Neural progenitor cell (in vitro differentiated cells): Measurements from ENCODE around the gene UPK2. TPM values are rescaled to one million over a fixed set of nuclear protein-coding genes. Genes with fewer than 3 reads are reported as not detected.
A peak's percentile ranks its signal among the peaks of the same experiment; 100 is the strongest.

Experiments
- DNase-seq: peaks from one replicate; pipeline ENCODE4 v3.0.0-alpha.2; 2016; ENCODE audit warnings: low spot score
- H2AFZ ChIP-seq: fragments of 200-600 bp; sonication (generic); replicated peaks from 2 replicates; pipeline ENCODE4 v1.6.1; 2016; ENCODE audit warnings: antibody characterized with exemption
- H3F3A ChIP-seq: fragments of 200-600 bp; sonication (generic); 2 replicates; pipeline ENCODE4 v1.6.1; 2016; ENCODE audit warnings: antibody characterized with exemption, low read depth
- H3K27ac ChIP-seq: fragments of 200-600 bp; sonication (generic); 2 replicates; pipeline ENCODE4 v1.5.1; 2016; ENCODE audit warnings: mild to moderate bottlenecking
- H3K27me3 ChIP-seq: fragments of 200-600 bp; sonication (generic); 2 replicates; pipeline ENCODE4 v1.6.1; 2016; ENCODE audit warnings: mild to moderate bottlenecking, moderate library complexity
- H3K36me3 ChIP-seq: fragments of 200-600 bp; sonication (generic); 2 replicates; pipeline ENCODE4 v1.5.1; 2016
- H3K4me1 ChIP-seq: fragments of 200-600 bp; sonication (generic); 2 replicates; pipeline ENCODE4 v1.6.1; 2016; ENCODE audit warnings: mixed run types
- H3K4me2 ChIP-seq: fragments of 200-600 bp; sonication (generic); 2 replicates; pipeline ENCODE4 v1.6.1; 2016
- H3K4me3 ChIP-seq: fragments of 200-600 bp; sonication (generic); 2 replicates; pipeline ENCODE4 v1.5.1; 2016
- H3K79me2 ChIP-seq: fragments of 200-600 bp; sonication (generic); 2 replicates; pipeline ENCODE4 v1.6.1; 2016; ENCODE audit warnings: low read depth
- H3K9ac ChIP-seq: fragments of 200-600 bp; sonication (generic); 2 replicates; pipeline ENCODE4 v1.6.1; 2016
- H3K9me3 ChIP-seq: fragments of 200-600 bp; sonication (generic); 2 replicates; pipeline ENCODE4 v1.5.1; 2016; ENCODE audit warnings: low read depth
- H4K20me1 ChIP-seq: fragments of 200-600 bp; sonication (generic); 2 replicates; pipeline ENCODE4 v1.6.1; 2016; ENCODE audit warnings: low read depth
- H3K27ac Mint-ChIP-seq: 3 replicates; pipeline ENCODE4 v1.8.0; 2021; ENCODE audit warnings: mixed read lengths
- H3K27me3 Mint-ChIP-seq: 2 replicates; pipeline ENCODE4 v1.8.0; 2022; ENCODE audit warnings: low read depth, mild to moderate bottlenecking, inconsistent platforms, moderate library complexity, mixed read lengths; ENCODE audit not compliant: insufficient read depth
- H3K36me3 Mint-ChIP-seq: 3 replicates; pipeline ENCODE4 v1.8.0; 2021; ENCODE audit warnings: mixed read lengths
- H3K4me1 Mint-ChIP-seq: 3 replicates; pipeline ENCODE4 v1.8.0; 2021; ENCODE audit warnings: mixed read lengths
- H3K4me3 Mint-ChIP-seq: 3 replicates; pipeline ENCODE4 v1.8.0; 2021; ENCODE audit warnings: mild to moderate bottlenecking, moderate library complexity, mixed read lengths
- H3K9me3 Mint-ChIP-seq: 3 replicates; pipeline ENCODE4 v1.8.0; 2020; ENCODE audit warnings: mixed read lengths
- EZH2 ChIP-seq: fragments of 200-600 bp; sonication (generic); IDR thresholded peaks from 2 replicates; pipeline ENCODE4 v1.6.1; 2017; ENCODE audit warnings: antibody characterized with exemption, mild to moderate bottlenecking, moderate library complexity
- EZH2phosphoT487 ChIP-seq: fragments of 200-600 bp; sonication (generic); IDR thresholded peaks from 2 replicates; pipeline ENCODE4 v1.6.1; 2017; ENCODE audit warnings: antibody characterized with exemption
- total RNA-seq: library from RNA; depleted of rRNA; stranded (reverse); fragments of >200 nt; gene quantifications from 2 replicates; pipeline ENCODE4 v1.2.3, GENCODE V29; 2015; ENCODE audit warnings: low replicate concordance
- TF ChIP-seq, protein P1 (sequence below): fragments of 200-600 bp; sonication (generic); IDR thresholded peaks from 2 replicates; pipeline ENCODE4 v1.5.1; 2017; ENCODE audit warnings: antibody characterized with exemption, mild to moderate bottlenecking

UPK2 gene
- total RNA-seq, 1 donor from 2014 or later: not detected

GRCh38 chr11:118923721-118924587, 32.1 kb upstream of the UPK2 start:
- no peak overlapping the region for H3K27ac ChIP-seq

GRCh38 chr11:118924591-118925585, 31.2 kb upstream of the UPK2 start:
- H3K36me3 ChIP-seq: no peaks in the 10 kb centered on the region
- H3K4me1 ChIP-seq: peaks cover 56% of the 10 kb centered on the region
- no peak overlapping the region for H3K27ac ChIP-seq
- no peaks in the 10 kb centered on the region for H3K27me3 ChIP-seq
- peaks cover 51% of the 10 kb centered on the region for H4K20me1 ChIP-seq
- Mint-ChIP-seq H3K27ac (peak overlapping the region; percentile 28), H3K36me3 (no peaks in the 10 kb centered on the region), H3K4me1 (peaks cover 61% of the 10 kb centered on the region), H3K4me3 (peak overlapping the region; percentile 94), H3K9me3 (no peaks in the 10 kb centered on the region), H3K27me3 (peaks cover 14% of the 10 kb centered on the region)
- no peak overlapping the region for H2AFZ ChIP-seq
- H3K79me2 ChIP-seq: peaks cover 56% of the 10 kb centered on the region
- H3K9ac ChIP-seq: peak overlapping the region; percentile 34
- H3K9me3 ChIP-seq: no peaks in the 10 kb centered on the region
- H3K4me2 ChIP-seq: peak overlapping the region; percentile 99
- peaks cover 48% of the 10 kb centered on the region for H3F3A ChIP-seq
- peak; percentile 81 for DNase-seq
- no peak for TF ChIP-seq EZH2
- TF ChIP-seq, protein P1, sequence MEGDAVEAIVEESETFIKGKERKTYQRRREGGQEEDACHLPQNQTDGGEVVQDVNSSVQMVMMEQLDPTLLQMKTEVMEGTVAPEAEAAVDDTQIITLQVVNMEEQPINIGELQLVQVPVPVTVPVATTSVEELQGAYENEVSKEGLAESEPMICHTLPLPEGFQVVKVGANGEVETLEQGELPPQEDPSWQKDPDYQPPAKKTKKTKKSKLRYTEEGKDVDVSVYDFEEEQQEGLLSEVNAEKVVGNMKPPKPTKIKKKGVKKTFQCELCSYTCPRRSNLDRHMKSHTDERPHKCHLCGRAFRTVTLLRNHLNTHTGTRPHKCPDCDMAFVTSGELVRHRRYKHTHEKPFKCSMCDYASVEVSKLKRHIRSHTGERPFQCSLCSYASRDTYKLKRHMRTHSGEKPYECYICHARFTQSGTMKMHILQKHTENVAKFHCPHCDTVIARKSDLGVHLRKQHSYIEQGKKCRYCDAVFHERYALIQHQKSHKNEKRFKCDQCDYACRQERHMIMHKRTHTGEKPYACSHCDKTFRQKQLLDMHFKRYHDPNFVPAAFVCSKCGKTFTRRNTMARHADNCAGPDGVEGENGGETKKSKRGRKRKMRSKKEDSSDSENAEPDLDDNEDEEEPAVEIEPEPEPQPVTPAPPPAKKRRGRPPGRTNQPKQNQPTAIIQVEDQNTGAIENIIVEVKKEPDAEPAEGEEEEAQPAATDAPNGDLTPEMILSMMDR: no peak
- TF ChIP-seq EZH2phosphoT487: no peak
- H3K4me3 ChIP-seq: peak overlapping the region; percentile 98

More at GRCh38 chr11:118923721-118924587, 32.1 kb upstream of the UPK2 start:
- Histone ChIP-seq H3K9me3 (no peaks in the 10 kb centered on the region), H3K79me2 (peaks cover 65% of the 10 kb centered on the region), H3K4me3 (peak overlapping the region; percentile 98), H2AFZ (no peak overlapping the region), H3F3A (peaks cover 49% of the 10 kb centered on the region), H3K27me3 (no peaks in the 10 kb centered on the region), H3K36me3 (no peaks in the 10 kb centered on the region), H3K4me2 (peak overlapping the region; percentile 99), H3K9ac (peak overlapping the region; percentile 34), H4K20me1 (peaks cover 59% of the 10 kb centered on the region), H3K4me1 (peaks cover 66% of the 10 kb centered on the region)
- Mint-ChIP-seq H3K9me3 (no peaks in the 10 kb centered on the region), H3K36me3 (no peaks in the 10 kb centered on the region), H3K4me3 (peak overlapping the region; percentile 94), H3K4me1 (peaks cover 70% of the 10 kb centered on the region), H3K27me3 (peaks cover 16% of the 10 kb centered on the region), H3K27ac (peak overlapping the region; percentile 28)
- TF ChIP-seq EZH2phosphoT487 (no peak), EZH2 (no peak)
- TF ChIP-seq, protein P1: no peak
- DNase-seq: no peak

DNA sequence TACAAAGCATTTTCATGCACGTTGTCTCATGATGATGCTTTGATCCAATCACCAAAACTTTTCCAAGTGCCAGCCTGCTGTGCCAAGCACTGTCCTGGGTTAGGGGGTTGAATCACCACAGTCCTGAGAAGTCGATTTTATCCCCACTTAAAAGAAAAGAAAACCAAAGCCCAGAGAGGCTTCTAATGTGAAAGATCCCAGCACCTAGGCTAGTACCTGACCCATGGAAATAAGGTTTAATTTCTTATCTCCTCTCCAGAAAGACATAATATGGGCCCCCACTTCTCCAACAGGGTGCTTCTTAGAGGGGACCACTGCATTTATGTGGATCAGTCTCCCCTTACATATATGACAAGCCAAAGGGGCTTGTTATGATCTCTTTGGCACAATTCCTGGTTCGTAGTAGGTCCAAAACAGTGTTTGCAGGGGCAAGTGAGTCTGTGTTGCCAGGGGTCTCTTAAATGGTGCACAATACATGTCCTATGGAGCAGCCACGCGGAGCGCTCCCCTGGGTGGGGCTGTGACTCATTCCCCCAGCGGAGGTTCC, 28.5 kb upstream of the UPK2 start:
- H3F3A ChIP-seq: peaks cover 27% of the 10 kb centered on the region
- peaks cover 21% of the 10 kb centered on the region for H3K27me3 Mint-ChIP-seq
- H4K20me1 ChIP-seq: peaks cover 34% of the 10 kb centered on the region
- H3K4me3 ChIP-seq: peak overlapping the region; percentile 73
- no peaks in the 10 kb centered on the region for H3K36me3 ChIP-seq
- H3K79me2 ChIP-seq: peaks cover 29% of the 10 kb centered on the region
- H3K9me3 Mint-ChIP-seq: no peaks in the 10 kb centered on the region
- H3K27ac Mint-ChIP-seq: peak overlapping the region; percentile 91
- DNase-seq: no peak
- H3K9ac ChIP-seq: no peak overlapping the region
- H3K4me1 ChIP-seq: peaks cover 36% of the 10 kb centered on the region
- H3K9me3 ChIP-seq: no peaks in the 10 kb centered on the region
- H3K4me3 Mint-ChIP-seq: peak overlapping the region; percentile 97
- H3K36me3 Mint-ChIP-seq: no peaks in the 10 kb centered on the region
- H3K27me3 ChIP-seq: peaks cover 9% of the 10 kb centered on the region
- H3K4me2 ChIP-seq: peak overlapping the region; percentile 79
- H3K4me1 Mint-ChIP-seq: peaks cover 51% of the 10 kb centered on the region
- H3K27ac ChIP-seq: no peak overlapping the region
- H2AFZ ChIP-seq: no peak overlapping the region
- TF ChIP-seq EZH2 (no peak), EZH2phosphoT487 (no peak)
- TF ChIP-seq, protein P1: no peak
